GM23338 (cell line): ENCODE results near the gene IL1RAPL2.

Experiments used
- CREB1 ChIP-seq: fragments of 250-450 bp; sonication (Bioruptor Pico); IDR thresholded peaks from 2 replicates; pipeline ENCODE4 v1.5.0; 2020; ENCODE audit warnings: low read depth, mild to moderate bottlenecking, moderate library complexity
- EZH2 ChIP-seq: fragments of 200-600 bp; sonication (generic); IDR thresholded peaks from one replicate; pipeline ENCODE4 v1.8.0; 2017; ENCODE audit warnings: antibody characterized with exemption, mild to moderate bottlenecking, low read depth; ENCODE audit not compliant: unreplicated experiment
- EZH2phosphoT487 ChIP-seq: fragments of 200-600 bp; sonication (generic); IDR thresholded peaks from one replicate; pipeline ENCODE4 v1.8.1; 2018; ENCODE audit warnings: antibody characterized with exemption; ENCODE audit not compliant: unreplicated experiment
- JUNB ChIP-seq: IDR thresholded peaks from one replicate; pipeline ENCODE4 v1.6.1; 2016; ENCODE audit warnings: antibody characterized with exemption; ENCODE audit not compliant: unreplicated experiment
- NANOG ChIP-seq: IDR thresholded peaks from 2 replicates; pipeline ENCODE4 v1.6.1; 2016; ENCODE audit warnings: antibody characterized with exemption, borderline replicate concordance
- POLR2AphosphoS5 ChIP-seq: IDR thresholded peaks from 2 replicates; pipeline ENCODE4 v1.6.1; 2016; ENCODE audit warnings: antibody characterized with exemption, low read depth
- STAT1 ChIP-seq: IDR thresholded peaks from one replicate; pipeline ENCODE4 v1.6.1; 2016; ENCODE audit warnings: antibody characterized with exemption; ENCODE audit not compliant: unreplicated experiment
- ZNF114 ChIP-seq: fragments of 250-450 bp; sonication (Bioruptor Pico); IDR thresholded peaks from 2 replicates; pipeline ENCODE4 v1.5.0; 2020; ENCODE audit warnings: mild to moderate bottlenecking, moderate library complexity
- ZNF331 ChIP-seq: fragments of 250-450 bp; sonication (Bioruptor Pico); IDR thresholded peaks from 2 replicates; pipeline ENCODE4 v1.5.0; 2020; ENCODE audit warnings: low read depth, mild to moderate bottlenecking, moderate library complexity
- TF ChIP-seq, protein P1 (sequence below), 2 experiments: fragments of 200-600 bp in 1 of 2; sonication (generic) in 1 of 2; conservative IDR thresholded peaks; 2 replicates each; pipeline versions ENCODE4 v1.5.1 to v1.6.1; 2016 to 2017; ENCODE audit warnings: antibody characterized with exemption in 2 of 2, low read depth in 2 of 2, mild to moderate bottlenecking in 2 of 2, moderate library complexity in 1 of 2
- TF ChIP-seq, protein P2 (sequence below): IDR thresholded peaks from one replicate; pipeline ENCODE4 v1.6.1; 2018; ENCODE audit warnings: antibody characterized with exemption; ENCODE audit not compliant: unreplicated experiment
- TF ChIP-seq, protein P3 (sequence below): IDR thresholded peaks from 2 replicates; pipeline ENCODE4 v1.6.1; 2016; ENCODE audit warnings: antibody characterized with exemption

DNA sequence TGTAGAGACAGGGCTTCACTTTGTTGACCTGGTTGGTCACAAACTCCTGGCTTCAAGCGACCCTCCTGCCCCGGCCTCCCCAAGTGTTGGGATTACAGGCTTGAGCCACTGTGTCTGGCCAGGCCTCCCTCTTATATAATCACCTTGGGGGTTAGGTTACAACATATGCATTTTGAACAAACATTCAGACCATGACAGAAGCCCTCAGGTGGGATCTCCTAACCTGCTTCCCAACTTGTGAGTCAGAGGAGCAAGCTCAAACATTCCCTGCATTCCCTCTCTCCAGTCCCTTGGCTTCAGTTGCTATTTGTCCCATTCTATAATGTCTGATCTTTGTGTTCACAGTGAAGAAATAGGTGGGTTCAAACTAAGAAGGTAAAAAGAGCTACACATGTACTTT lies 1179.9 kb downstream of the IL1RAPL2 start:
- TF ChIP-seq, protein P1, sequence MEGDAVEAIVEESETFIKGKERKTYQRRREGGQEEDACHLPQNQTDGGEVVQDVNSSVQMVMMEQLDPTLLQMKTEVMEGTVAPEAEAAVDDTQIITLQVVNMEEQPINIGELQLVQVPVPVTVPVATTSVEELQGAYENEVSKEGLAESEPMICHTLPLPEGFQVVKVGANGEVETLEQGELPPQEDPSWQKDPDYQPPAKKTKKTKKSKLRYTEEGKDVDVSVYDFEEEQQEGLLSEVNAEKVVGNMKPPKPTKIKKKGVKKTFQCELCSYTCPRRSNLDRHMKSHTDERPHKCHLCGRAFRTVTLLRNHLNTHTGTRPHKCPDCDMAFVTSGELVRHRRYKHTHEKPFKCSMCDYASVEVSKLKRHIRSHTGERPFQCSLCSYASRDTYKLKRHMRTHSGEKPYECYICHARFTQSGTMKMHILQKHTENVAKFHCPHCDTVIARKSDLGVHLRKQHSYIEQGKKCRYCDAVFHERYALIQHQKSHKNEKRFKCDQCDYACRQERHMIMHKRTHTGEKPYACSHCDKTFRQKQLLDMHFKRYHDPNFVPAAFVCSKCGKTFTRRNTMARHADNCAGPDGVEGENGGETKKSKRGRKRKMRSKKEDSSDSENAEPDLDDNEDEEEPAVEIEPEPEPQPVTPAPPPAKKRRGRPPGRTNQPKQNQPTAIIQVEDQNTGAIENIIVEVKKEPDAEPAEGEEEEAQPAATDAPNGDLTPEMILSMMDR (conservative IDR thresholded peaks at IDR 0.05; ENCODE audit: low read depth in 2 of 2), result no peak
- TF ChIP-seq EZH2phosphoT487, result no peak
- no peak for TF ChIP-seq POLR2AphosphoS5
- no peak for TF ChIP-seq EZH2
- no peak for TF ChIP-seq ZNF114 (CRISPR knock-in tag)
- TF ChIP-seq, protein P2, sequence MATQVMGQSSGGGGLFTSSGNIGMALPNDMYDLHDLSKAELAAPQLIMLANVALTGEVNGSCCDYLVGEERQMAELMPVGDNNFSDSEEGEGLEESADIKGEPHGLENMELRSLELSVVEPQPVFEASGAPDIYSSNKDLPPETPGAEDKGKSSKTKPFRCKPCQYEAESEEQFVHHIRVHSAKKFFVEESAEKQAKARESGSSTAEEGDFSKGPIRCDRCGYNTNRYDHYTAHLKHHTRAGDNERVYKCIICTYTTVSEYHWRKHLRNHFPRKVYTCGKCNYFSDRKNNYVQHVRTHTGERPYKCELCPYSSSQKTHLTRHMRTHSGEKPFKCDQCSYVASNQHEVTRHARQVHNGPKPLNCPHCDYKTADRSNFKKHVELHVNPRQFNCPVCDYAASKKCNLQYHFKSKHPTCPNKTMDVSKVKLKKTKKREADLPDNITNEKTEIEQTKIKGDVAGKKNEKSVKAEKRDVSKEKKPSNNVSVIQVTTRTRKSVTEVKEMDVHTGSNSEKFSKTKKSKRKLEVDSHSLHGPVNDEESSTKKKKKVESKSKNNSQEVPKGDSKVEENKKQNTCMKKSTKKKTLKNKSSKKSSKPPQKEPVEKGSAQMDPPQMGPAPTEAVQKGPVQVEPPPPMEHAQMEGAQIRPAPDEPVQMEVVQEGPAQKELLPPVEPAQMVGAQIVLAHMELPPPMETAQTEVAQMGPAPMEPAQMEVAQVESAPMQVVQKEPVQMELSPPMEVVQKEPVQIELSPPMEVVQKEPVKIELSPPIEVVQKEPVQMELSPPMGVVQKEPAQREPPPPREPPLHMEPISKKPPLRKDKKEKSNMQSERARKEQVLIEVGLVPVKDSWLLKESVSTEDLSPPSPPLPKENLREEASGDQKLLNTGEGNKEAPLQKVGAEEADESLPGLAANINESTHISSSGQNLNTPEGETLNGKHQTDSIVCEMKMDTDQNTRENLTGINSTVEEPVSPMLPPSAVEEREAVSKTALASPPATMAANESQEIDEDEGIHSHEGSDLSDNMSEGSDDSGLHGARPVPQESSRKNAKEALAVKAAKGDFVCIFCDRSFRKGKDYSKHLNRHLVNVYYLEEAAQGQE, result no peak
- TF ChIP-seq, protein P3, sequence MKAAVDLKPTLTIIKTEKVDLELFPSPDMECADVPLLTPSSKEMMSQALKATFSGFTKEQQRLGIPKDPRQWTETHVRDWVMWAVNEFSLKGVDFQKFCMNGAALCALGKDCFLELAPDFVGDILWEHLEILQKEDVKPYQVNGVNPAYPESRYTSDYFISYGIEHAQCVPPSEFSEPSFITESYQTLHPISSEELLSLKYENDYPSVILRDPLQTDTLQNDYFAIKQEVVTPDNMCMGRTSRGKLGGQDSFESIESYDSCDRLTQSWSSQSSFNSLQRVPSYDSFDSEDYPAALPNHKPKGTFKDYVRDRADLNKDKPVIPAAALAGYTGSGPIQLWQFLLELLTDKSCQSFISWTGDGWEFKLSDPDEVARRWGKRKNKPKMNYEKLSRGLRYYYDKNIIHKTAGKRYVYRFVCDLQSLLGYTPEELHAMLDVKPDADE, result no peak
- no peak for TF ChIP-seq CREB1 (CRISPR knock-in tag)
- no peak for TF ChIP-seq JUNB
- TF ChIP-seq NANOG, result no peak
- TF ChIP-seq STAT1, result no peak
- TF ChIP-seq ZNF331 (CRISPR knock-in tag), result no peak
